NCI-H2227 (cell line): Measurements from ENCODE around the gene PCSK2.

ENCODE experiments used
- DNase-seq: peaks from one replicate; lab custom pipeline; 2025; ENCODE audit not compliant: unreplicated experiment; lab: John Stamatoyannopoulos, UW

The PCSK2 gene

DNA sequence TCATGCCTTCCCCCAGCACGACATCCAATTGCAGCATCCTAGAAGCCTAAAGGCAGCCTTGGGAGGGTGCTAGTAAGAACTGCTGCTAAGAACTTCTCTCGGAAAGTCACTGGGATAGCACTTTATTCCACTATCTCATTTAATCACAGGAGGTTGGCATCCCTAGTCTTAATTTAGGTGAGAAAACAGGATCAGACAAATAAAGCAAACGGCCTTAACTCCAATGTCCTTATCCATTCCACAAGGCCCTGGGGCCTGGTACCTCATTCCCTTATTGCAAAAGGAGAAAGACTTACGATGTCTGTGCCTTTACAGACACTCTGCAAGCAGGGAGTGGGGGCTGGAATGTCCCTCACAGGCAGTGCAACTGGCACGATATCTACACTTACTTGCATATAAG is 243.7 kb downstream of the PCSK2 start:
- no peak for DNase-seq

DNA sequence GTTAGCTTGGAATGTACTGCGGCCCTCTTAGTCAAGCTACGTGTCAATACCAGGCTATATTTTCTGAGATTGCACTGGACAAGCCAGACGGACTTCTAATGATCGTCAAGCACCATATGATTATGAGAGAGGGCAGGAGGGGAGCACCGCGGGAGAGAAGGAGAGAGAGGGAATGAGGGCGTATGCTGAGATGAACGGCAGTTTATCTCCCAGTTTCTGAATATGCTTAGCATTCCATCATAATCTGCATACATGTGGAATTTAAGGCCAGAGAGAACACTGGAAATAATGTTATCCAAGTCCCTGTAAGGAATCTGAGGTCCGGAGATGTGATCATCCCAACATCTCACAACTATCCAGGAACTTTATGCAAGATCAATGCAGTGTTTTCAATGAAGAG is 244.1 kb downstream of the PCSK2 start:
- DNase-seq, result peak; percentile 58

DNA sequence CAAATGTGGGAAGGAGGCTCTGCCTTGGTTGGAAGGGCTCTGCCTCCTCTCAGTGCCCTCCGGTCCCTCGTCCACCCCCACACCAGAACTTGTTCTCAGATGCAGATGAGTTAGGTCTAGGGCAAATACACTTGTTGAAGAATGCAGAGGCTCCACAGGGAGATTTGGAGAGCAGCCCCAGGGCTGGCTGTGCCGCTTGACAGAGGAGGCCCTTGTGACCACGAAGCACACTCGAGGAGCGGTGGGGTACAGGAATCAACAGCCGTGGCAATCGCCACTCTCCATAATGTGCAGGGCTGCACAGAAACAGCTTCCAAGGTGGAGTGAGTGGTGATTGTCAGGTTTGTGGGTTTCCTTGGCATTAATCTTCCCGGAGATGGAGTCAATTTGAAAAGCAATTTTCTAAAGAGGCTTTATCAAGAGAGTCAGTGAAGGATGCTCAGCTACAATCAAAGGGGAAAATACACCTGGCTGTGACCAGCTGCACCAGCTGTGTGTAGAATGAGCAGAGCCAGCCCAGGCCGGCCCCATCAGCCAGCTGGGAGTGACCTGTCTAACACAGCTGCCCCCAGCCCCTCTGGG is 244.9 kb downstream of the PCSK2 start:
- DNase-seq, result peak; percentile 88

DNA sequence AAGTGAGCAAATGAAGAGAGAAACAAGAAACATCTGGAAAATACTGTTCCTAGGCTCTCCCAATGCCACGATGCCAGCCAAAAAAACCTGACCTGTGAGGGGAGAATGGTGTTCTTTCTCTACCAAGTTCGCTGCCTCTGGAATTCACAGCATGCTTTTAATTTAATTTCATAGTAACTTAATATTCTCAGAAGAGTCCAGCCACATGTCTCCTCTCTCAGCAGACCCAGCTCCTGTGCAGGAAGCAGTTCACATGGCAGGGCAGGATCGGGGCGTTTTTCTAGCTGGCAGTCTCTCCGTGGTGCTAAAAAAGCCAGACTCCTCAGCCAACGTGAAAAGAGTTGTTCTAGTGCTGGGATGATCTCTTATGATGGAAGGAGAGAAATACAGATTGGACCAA is 246.8 kb downstream of the PCSK2 start:
- DNase-seq, result no peak

DNA sequence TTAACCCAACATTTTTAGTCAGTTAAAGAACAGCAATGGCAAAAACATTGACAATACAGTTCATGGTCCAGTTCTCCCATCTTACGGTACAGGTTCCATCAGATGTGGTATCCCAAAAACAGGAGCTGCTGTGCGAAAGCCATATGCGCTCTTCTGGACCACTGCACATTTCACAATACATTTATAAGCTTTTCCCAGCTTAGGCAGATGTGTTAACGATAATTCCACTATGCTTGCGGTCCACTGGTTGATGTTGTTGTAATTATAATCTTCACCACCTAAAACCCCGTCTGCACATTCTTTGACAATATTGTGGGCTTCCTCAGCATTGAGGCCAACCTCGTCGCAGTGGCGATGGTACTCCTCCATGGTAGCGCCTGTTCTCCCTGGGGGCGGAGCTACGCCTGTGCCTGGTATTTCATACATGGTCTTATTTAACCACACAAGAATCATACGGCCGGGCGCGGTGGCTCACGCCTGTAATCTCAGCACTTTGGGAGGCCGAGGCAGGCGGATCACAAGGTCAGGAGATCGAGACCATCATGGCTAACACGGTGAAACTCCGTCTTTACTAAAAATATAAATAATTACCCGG is 252.3 kb downstream of the PCSK2 start:
- no peak for DNase-seq

DNA sequence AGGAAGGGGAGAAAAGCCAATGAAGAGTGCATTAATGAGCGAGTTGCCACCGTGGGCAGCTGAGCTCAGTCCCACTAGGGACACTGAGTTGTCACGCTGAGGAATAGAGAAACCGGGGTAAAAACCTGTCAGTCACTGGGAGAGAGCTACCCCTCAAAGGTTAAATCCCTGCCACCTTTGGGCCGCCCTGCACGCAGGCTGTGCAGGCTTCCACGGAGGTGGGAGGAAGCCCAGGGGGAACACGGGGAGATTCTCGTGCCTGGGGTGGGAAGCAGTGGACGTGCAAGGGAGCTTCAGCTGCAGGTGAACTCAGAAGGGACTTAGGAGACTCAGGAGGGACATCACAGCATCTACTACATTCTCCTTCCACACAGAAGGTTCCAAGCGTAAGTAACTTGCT is 253.9 kb downstream of the PCSK2 start:
- no peak for DNase-seq

DNA sequence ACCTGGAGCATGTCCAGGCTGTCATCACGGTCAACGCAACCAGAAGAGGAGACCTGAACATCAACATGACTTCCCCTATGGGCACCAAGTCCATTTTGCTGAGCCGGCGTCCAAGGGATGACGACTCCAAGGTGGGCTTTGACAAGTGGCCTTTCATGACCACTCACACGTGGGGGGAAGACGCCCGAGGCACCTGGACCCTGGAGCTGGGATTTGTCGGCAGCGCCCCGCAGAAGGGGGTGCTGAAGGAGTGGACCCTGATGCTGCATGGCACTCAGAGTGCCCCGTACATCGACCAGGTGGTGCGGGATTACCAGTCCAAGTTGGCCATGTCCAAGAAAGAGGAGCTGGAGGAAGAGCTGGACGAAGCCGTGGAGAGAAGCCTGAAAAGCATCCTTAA is 254.8 kb downstream of the PCSK2 start:
- DNase-seq, result no peak

DNA sequence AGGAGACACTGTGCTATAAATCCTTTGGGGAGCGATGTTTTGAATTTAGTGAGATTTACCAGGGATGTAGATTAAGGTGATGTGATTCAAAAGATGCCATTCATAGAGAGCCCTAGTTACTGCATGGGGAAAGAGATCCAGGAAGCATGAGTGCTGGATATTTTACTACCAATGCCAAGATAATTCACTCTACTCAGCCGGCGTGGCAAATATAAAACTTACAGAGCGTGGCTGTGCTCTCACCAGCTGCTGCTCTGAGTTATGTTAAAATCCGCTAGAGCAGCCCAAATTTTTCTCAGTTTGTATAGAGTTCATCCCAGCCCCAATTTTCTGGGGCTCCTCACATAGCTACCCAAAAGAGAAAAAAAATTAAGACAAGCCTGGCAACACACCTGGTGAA is 255.7 kb downstream of the PCSK2 start:
- no peak for DNase-seq

DNA sequence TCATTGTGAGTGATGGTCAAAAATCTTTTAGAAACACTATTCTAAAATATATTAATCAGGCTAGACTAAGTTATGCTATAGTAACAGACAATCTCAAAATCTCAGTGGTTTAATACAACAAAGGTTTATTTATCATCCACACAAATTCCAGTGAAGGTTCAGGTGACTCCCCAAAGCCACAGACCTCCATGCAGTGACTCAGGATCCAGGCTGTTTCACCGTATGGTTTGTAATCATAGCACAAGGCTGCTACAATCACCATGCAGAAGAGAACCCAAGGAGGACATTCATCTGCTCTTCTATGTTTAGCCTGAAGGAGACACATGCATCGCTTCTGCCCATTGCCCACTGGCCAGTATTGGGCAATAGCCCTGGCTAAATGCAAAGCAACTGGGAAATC is 258.2 kb downstream of the PCSK2 start:
- no peak for DNase-seq

DNA sequence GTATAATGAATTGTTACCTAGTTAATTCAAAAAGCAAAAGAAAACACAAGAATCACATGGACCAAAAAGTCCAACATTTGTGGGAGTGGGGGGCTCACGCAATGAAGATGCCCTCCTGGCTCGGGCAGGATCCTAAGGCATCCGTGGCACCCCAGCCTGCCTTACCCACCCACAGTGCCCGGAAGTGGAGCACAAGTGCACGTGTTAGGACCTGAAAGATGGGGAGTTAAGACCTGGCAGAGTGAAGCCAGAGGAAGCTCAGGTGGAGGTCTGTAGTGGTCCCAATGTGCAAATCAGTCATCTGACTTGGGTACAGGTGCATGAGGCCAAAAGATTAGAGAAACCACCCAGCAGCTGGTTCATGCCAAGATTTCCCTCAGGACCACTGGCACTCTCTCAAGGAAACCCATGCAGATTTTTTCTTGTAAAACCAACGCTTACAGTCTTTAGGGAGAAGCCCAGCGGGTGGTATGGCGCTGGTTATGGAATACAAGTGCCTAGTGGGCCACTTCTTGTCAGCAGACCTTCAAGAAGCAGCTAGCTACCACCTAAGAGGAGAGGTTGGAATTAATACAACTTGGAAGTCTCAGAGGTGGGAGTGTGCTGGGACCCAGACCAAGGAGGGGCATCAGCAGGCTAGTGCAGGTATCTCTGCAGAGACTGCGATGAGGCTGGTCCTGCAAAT is 262.2 kb downstream of the PCSK2 start:
- no peak for DNase-seq

DNA sequence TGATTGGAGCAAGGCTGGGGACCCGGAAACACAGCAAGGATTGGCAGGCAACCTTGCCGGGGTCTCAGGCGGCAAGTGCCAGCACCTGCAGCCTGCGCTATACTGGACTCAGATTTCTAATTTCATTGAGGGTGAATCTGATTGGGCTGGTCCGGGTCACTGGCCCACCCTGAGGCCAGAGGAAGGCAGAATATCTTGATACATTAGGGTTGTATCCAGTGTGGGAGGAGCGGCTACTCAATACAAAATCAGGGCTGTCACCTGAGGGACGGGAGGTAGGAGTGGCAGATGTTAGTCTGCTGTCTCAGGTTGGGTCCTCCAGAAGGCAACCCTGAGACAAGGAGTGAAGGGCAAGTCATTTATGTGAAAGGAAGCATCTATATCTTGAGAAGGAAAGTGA is 263.7 kb downstream of the PCSK2 start:
- DNase-seq, result no peak

DNA sequence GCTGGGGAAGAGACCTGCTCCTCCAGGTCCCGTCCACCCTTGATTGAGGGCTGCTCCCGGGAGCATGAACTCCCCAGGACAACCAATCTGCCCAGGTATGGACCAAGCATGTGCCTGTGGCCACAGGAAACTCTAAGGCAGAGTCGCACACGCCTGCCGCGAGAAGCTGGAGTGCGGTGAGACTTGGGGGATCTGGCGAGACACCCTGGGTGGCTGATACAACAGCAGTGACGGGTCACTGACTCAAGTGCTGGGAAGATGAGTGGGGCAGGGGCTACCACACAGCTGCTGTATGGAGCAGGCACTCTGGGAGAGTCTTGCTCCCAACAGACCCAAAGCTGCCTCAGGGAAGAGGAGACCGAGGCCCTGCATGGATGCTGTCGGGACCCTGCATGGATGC is 264.2 kb downstream of the PCSK2 start:
- DNase-seq, result no peak

DNA sequence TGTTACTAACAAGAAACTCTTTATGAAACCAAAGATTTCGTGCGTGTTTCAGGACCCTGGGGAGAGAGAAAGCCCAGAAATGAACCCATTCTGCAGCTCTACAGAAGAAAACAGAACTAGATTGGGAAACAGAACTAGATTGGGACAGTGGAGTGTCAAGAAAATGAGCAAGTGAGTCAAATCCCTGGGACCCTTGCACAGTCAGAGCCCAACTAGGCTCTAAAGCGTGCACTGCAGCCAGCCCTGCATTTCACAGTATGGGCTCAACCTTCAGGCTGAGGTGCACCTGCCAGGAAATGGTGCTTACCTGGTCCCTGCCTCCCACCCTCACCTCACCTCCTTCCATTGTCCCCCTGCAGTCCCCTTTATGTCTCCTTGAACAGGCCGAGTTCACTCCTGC is 264.6 kb downstream of the PCSK2 start:
- DNase-seq, result no peak

DNA sequence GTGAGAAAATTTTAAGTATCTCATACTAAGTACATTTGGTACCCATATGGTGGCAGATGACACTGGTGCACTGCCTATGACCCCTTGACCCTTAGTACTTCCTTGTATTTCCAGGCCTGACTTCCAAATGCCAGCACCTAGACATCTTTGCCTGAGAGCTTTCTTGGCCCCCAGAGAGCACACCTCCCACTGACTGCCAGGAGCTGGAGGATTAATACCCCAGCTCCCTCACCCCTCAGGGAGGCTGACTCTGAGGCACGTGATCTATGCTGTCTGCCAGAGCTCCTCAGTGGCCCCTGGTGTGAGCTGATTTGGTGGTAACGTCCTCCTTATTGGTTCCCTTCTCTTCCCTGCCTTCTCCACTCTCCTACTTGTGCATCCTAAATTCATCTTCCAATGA is 266.3 kb downstream of the PCSK2 start:
- DNase-seq, result no peak

DNA sequence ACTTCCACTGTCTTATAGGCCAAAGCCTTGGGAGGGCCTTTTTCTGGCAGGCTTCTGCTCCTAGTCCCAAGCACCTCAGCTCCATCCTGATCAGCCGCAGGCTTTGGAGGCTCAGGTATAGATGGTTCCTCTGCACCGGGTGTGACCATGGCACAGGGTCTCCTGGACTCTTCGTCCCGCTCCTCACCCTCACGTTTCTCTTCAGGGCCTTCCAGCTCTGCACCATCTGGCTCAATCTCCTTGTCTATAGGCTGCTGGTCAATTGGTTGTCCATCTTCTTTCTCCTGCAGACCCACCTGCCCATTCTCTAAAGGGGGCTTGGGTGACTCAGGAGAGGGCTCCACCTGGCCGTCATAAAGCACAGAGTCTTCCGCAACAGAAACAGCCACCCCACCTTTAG is 267.4 kb downstream of the PCSK2 start:
- DNase-seq, result no peak

DNA sequence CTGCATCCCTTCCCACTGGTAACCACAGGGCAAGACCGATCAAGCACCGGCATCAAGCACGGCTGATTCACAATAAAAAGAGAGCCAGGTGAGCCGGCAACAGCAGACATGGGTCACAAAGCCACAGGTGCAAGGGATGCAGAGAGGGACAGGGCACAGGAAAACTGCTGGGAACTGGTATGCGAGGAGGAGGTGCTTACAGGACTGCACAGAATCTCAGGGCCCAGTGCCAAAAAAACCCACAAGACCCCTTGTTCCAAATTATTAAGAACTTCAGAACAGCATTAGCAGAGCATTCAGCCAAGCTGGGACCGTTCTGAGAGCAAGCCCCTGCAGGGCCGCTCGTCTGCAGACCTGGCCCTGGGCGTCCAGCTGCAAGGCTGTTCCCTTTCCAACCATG is 269.0 kb downstream of the PCSK2 start:
- no peak for DNase-seq

DNA sequence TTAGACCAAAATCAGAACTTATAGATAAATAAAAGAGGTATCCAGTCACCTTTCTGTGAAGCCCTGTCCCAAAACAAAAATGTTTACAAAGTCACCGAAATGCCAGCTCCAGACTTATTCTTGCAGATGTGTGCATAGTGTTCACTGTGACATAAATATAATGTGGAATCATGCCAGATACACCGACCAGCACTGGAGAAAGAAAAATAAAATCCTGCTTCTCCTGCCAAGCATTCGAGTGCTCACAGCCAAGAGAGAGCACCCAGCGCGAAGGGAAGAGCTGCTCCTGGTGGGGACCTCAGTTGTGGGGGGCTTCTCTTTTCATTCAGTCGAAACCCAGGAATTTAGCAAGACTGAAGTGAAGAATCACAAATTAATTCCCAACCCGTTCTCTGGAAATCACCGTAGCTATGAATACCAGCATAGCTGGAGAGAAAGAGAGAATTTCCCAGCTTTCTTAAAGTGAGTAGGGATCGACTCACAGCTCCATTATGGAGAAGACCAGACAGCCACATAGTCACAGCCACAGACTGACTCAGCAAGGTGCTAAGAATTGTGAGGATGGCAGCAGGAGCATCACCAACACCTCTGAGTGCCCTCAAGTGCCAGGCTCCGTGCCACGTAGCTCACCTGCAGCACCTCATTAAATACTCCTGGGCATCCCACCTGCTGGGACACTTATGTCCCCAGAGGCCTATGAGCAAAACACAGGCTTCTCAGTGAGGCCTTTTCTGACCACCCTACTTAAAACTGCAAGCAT is 271.2 kb downstream of the PCSK2 start:
- no peak for DNase-seq

DNA sequence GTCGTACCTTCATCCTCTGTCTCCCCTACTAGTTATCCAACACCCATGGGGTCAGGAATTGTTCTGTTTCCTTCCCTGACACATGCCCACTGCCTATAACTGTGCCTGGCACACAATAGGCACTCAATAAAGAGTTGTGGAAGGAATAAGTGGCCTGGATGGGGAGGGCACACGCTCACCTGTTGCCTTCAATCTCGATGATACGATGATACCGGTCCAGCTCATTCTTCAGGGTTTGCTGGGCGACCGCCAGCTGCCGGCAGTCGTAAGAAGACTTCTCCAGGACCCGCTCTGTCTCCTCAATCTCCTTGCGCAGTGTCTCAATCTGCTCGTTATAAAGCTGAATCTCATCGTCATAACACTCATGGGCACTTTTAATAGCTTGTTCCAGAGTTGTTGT is 271.8 kb downstream of the PCSK2 start:
- DNase-seq, result no peak

DNA sequence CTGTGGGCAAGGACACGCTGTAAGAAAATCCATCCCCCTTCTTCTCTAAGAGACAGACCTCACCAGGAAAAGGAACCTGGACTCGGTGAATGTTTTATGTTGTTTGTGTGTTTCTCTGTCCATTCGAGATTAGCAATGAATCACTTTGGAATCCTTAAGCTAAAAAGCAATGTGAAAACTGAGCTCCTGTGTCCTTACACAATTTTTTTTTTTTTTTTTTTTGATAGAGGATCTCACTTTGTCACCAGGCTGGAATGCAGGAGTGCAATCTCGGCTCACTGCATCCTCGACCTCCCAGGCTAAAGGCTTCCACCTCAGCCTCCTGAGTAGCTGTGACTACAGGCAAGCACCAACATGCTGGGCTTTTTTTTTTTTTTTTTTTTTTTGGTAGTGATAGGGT is 272.2 kb downstream of the PCSK2 start:
- no peak for DNase-seq

DNA sequence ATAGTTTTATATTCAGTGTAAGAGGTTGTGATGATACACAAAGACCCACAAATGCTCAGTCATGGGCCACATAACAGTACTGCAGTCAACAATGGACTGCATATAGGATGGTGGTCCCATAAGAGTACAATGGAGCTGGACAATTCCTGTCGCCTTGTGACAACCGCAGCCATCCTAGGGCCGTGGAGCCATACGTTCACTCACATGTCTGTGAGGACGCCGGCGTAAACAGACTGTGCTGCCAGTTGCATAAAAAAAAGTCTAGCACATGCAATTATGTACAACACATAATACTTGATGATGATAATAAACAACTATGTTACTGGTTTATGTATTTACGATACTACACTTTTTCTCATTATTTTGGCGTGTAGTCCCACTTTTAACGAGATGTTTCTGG is 273.4 kb downstream of the PCSK2 start:
- DNase-seq, result no peak

DNA sequence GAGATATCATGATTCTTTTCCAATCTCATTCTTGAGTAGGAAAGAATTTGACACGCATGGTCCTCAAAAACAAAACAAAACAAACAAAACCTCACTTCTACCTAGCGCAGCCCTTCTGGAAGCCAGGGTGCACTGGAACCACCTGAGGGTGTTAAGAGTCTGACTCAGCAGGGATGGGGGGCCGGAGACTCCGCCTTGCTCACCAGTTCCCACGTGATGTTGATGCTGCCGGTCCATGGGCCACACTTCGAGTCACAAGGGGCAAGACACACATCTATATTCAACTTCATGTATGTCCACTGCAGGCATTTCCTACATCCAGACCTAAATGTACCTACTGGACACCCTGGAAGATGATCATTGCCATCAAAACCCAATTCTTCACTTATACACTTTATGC is 274.0 kb downstream of the PCSK2 start:
- DNase-seq, result no peak

DNA sequence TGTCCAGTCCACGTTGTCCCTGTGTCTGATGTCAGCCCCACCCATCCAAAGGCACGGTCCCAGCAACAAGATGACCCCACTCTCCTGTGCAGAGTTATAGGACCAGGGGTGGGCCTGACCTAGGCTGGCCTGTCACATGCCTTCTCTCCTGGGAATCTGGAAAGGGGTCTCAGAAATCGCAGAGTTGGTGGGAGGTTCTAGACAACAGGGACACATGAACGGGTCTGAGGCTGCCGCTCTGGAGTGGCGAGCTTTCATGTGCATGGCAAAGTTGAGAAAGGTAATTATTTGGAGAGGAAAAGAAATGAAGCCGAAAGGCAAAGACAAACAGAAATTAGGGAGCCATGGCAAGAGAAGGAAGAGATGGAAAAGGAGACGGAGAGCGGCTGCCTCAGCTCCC is 274.9 kb downstream of the PCSK2 start:
- DNase-seq, result no peak
